ENCODE data around the gene PARD6G.
"Not testable (repeated sequence)": the region's sequence is repeated elsewhere in the genome, so short reads cannot be mapped to it uniquely, and the experiment has no call there.

The PARD6G gene

GRCh38 chr18:80168982-80169381, 78.3 kb downstream of the PARD6G start:
- Histone ChIP-seq H3K27ac (no peak overlapping the region), H3K9ac (ENCODE audit: insufficient read length) (no peak overlapping the region), H3K9me3 (ENCODE audit: low read depth, low read length) (no peaks in the 10 kb centered on the region), H3K36me3 (ENCODE audit: insufficient read depth, low read length) (no peaks in the 10 kb centered on the region), H3K4me3 (no peak overlapping the region)
- DNase-seq (ENCODE audit: low read depth, low spot score): no peak
- TF ChIP-seq FOXP2 (optimal IDR thresholded peaks at IDR 0.05; ENCODE audit: control extremely low read depth, extremely low read length, insufficient read depth) (no peak), EZH2 (IDR thresholded peaks at IDR 0.05) (no peak), POLR2AphosphoS5 (IDR thresholded peaks at IDR 0.05; ENCODE audit: borderline replicate concordance, low read depth, low read length) (no peak)

GRCh38 chr18:80168346-80168745, 79.0 kb downstream of the PARD6G start:
- no peaks in the 10 kb centered on the region for H3K36me3 ChIP-seq (ENCODE audit: insufficient read depth, low read length)
- H3K9ac ChIP-seq (ENCODE audit: insufficient read length): no peak overlapping the region
- TF ChIP-seq POLR2AphosphoS5 (IDR thresholded peaks at IDR 0.05; ENCODE audit: borderline replicate concordance, low read depth, low read length): no peak
- TF ChIP-seq EZH2 (IDR thresholded peaks at IDR 0.05): no peak
- TF ChIP-seq FOXP2 (optimal IDR thresholded peaks at IDR 0.05; ENCODE audit: control extremely low read depth, extremely low read length, insufficient read depth): no peak
- no peaks in the 10 kb centered on the region for H3K9me3 ChIP-seq (ENCODE audit: low read depth, low read length)
- H3K27ac ChIP-seq: no peak overlapping the region
- no peak overlapping the region for H3K4me3 ChIP-seq
- no peak for DNase-seq (ENCODE audit: low read depth, low spot score)

- no peak for TF ChIP-seq POLR2AphosphoS5 (IDR thresholded peaks at IDR 0.05; ENCODE audit: borderline replicate concordance, low read depth, low read length)
- TF ChIP-seq FOXP2 (optimal IDR thresholded peaks at IDR 0.05; ENCODE audit: control extremely low read depth, extremely low read length, insufficient read depth): no peak
- TF ChIP-seq EZH2 (IDR thresholded peaks at IDR 0.05): no peak
- no peak for DNase-seq (ENCODE audit: low read depth, low spot score)
- Histone ChIP-seq H3K9me3 (ENCODE audit: low read depth, low read length) (no peaks in the 10 kb centered on the region), H3K27ac (no peak overlapping the region), H3K4me3 (no peak overlapping the region), H3K36me3 (ENCODE audit: insufficient read depth, low read length) (no peaks in the 10 kb centered on the region), H3K9ac (ENCODE audit: insufficient read length) (no peak overlapping the region)
Observed at GRCh38 chr18:80167931-80168330, 79.4 kb downstream of the PARD6G start.

GRCh38 chr18:80167331-80167730, 80.0 kb downstream of the PARD6G start:
- TF ChIP-seq FOXP2 (optimal IDR thresholded peaks at IDR 0.05; ENCODE audit: control extremely low read depth, extremely low read length, insufficient read depth) (no peak), EZH2 (IDR thresholded peaks at IDR 0.05) (no peak), POLR2AphosphoS5 (IDR thresholded peaks at IDR 0.05; ENCODE audit: borderline replicate concordance, low read depth, low read length) (no peak)
- no peak for DNase-seq (ENCODE audit: low read depth, low spot score)
- H3K9me3 ChIP-seq (ENCODE audit: low read depth, low read length): no peaks in the 10 kb centered on the region
- H3K27ac ChIP-seq: no peak overlapping the region
- H3K4me3 ChIP-seq: no peak overlapping the region
- no peaks in the 10 kb centered on the region for H3K36me3 ChIP-seq (ENCODE audit: insufficient read depth, low read length)
- no peak overlapping the region for H3K9ac ChIP-seq (ENCODE audit: insufficient read length)

- H3K27ac ChIP-seq: no peak overlapping the region
- DNase-seq (ENCODE audit: low read depth, low spot score): no peak
- H3K9me3 ChIP-seq (ENCODE audit: low read depth, low read length): no peaks in the 10 kb centered on the region
- no peak overlapping the region for H3K9ac ChIP-seq (ENCODE audit: insufficient read length)
- H3K4me3 ChIP-seq: no peak overlapping the region
- no peak for TF ChIP-seq FOXP2 (optimal IDR thresholded peaks at IDR 0.05; ENCODE audit: control extremely low read depth, extremely low read length, insufficient read depth)
- TF ChIP-seq POLR2AphosphoS5 (IDR thresholded peaks at IDR 0.05; ENCODE audit: borderline replicate concordance, low read depth, low read length): no peak
- TF ChIP-seq EZH2 (IDR thresholded peaks at IDR 0.05): no peak
- no peaks in the 10 kb centered on the region for H3K36me3 ChIP-seq (ENCODE audit: insufficient read depth, low read length)
Observed at GRCh38 chr18:80166725-80167124, 80.6 kb downstream of the PARD6G start.

- Histone ChIP-seq H3K9ac (ENCODE audit: insufficient read length) (no peak overlapping the region), H3K4me3 (no peak overlapping the region), H3K27ac (no peak overlapping the region), H3K9me3 (ENCODE audit: low read depth, low read length) (no peaks in the 10 kb centered on the region), H3K36me3 (ENCODE audit: insufficient read depth, low read length) (no peaks in the 10 kb centered on the region)
- no peak for TF ChIP-seq POLR2AphosphoS5 (IDR thresholded peaks at IDR 0.05; ENCODE audit: borderline replicate concordance, low read depth, low read length)
- TF ChIP-seq FOXP2 (optimal IDR thresholded peaks at IDR 0.05; ENCODE audit: control extremely low read depth, extremely low read length, insufficient read depth): no peak
- no peak for TF ChIP-seq EZH2 (IDR thresholded peaks at IDR 0.05)
- DNase-seq (ENCODE audit: low read depth, low spot score): no peak
Observed at GRCh38 chr18:80166240-80166639, 81.1 kb downstream of the PARD6G start.

GRCh38 chr18:80164727-80165355, 82.5 kb downstream of the PARD6G start:
- H3K36me3 ChIP-seq (ENCODE audit: insufficient read depth, low read length); DNase-seq (ENCODE audit: low read depth, low spot score); H3K4me3 ChIP-seq; H3K9ac ChIP-seq (ENCODE audit: insufficient read length); H3K9me3 ChIP-seq (ENCODE audit: low read depth, low read length); H3K27ac ChIP-seq: not testable (repeated sequence)

GRCh38 chr18:80163183-80163582, 84.1 kb downstream of the PARD6G start:
- no peak overlapping the region for H3K4me3 ChIP-seq
- no peaks in the 10 kb centered on the region for H3K9me3 ChIP-seq (ENCODE audit: low read depth, low read length)
- H3K27ac ChIP-seq: no peak overlapping the region
- TF ChIP-seq POLR2AphosphoS5 (IDR thresholded peaks at IDR 0.05; ENCODE audit: borderline replicate concordance, low read depth, low read length) (no peak), FOXP2 (optimal IDR thresholded peaks at IDR 0.05; ENCODE audit: control extremely low read depth, extremely low read length, insufficient read depth) (no peak), EZH2 (IDR thresholded peaks at IDR 0.05) (no peak)
- H3K9ac ChIP-seq (ENCODE audit: insufficient read length): no peak overlapping the region
- no peak for DNase-seq (ENCODE audit: low read depth, low spot score)
- H3K36me3 ChIP-seq (ENCODE audit: insufficient read depth, low read length): no peaks in the 10 kb centered on the region

- no peak for TF ChIP-seq EZH2 (IDR thresholded peaks at IDR 0.05)
- TF ChIP-seq FOXP2 (optimal IDR thresholded peaks at IDR 0.05; ENCODE audit: control extremely low read depth, extremely low read length, insufficient read depth): no peak
- no peak for TF ChIP-seq POLR2AphosphoS5 (IDR thresholded peaks at IDR 0.05; ENCODE audit: borderline replicate concordance, low read depth, low read length)
Observed at GRCh38 chr18:80161781-80162417, 85.4 kb downstream of the PARD6G start.

More at GRCh38 chr18:80161781-80162417, 85.4 kb downstream of the PARD6G start:
- H3K36me3 ChIP-seq (ENCODE audit: insufficient read depth, low read length): no peaks in the 10 kb centered on the region
- no peaks in the 10 kb centered on the region for H3K9me3 ChIP-seq (ENCODE audit: low read depth, low read length)
- no peak for DNase-seq (ENCODE audit: low read depth, low spot score)
- H3K4me3 ChIP-seq: no peak overlapping the region
- H3K27ac ChIP-seq: no peak overlapping the region
- H3K9ac ChIP-seq (ENCODE audit: insufficient read length): no peak overlapping the region
